CD14-positive monocyte (primary cell): ENCODE data around the gene PRDX3. TPM values are rescaled to one million over a fixed set of nuclear protein-coding genes. Genes with fewer than 3 reads are reported as not detected.
A peak's percentile ranks its signal among the peaks of the same experiment; 100 is the strongest.

Experiments used
- DNase-seq, 3 donors: peaks; one replicate each; pipeline ENCODE4 v3.0.0-alpha.2; 2011 to 2022
- H2AFZ ChIP-seq: 2 replicates; pipeline ENCODE4 v1.6.0; 2012; ENCODE audit warnings: mild to moderate bottlenecking, low read depth, low read length, inconsistent platforms; ENCODE audit not compliant: insufficient read depth, poor library complexity, severe bottlenecking
- H3K27ac ChIP-seq, 2 donors: 1 replicate in 1 of 2; 2 replicates in 1 of 2; pipeline ENCODE4 v1.5.1; 2012 to 2013; ENCODE audit warnings: low read length in 2 of 2, control low read depth in 1 of 2, inconsistent platforms in 1 of 2, low read depth in 1 of 2, mild to moderate bottlenecking in 1 of 2
- H3K27me3 ChIP-seq, 2 donors: one replicate each; pipeline versions ENCODE4 v1.6.0 to v1.6.1; 2011 to 2013; ENCODE audit warnings: low read length in 2 of 2; ENCODE audit not compliant: control insufficient read depth in 2 of 2, insufficient read depth in 2 of 2
- H3K36me3 ChIP-seq, 2 donors: replicated peaks in 1 of 2; 1 replicate in 1 of 2; 2 replicates in 1 of 2; pipeline versions ENCODE4 v1.5.1 to v1.6.1; 2012 to 2013; ENCODE audit warnings: low read length in 2 of 2, control low read depth in 1 of 2, inconsistent platforms in 1 of 2, mild to moderate bottlenecking in 1 of 2; ENCODE audit not compliant: insufficient read depth in 2 of 2, control insufficient read depth in 1 of 2
- H3K4me1 ChIP-seq, 2 donors: 1 replicate in 1 of 2; 2 replicates in 1 of 2; pipeline versions ENCODE4 v1.5.1 to v1.6.1; 2012 to 2013; ENCODE audit warnings: low read length in 2 of 2, control low read depth in 1 of 2, inconsistent platforms in 1 of 2, mild to moderate bottlenecking in 1 of 2, moderate library complexity in 1 of 2; ENCODE audit not compliant: insufficient read depth in 2 of 2, control insufficient read depth in 1 of 2
- H3K4me2 ChIP-seq: replicated peaks from 2 replicates; pipeline ENCODE3; 2012; ENCODE audit warnings: low read length, moderate library complexity, mild to moderate bottlenecking; ENCODE audit not compliant: poor library complexity, severe bottlenecking; ENCODE audit errors: extremely low read depth
- H3K4me3 ChIP-seq, 3 experiments: fragments of 200-600 bp in 1 of 3; sonication (generic) in 1 of 3; replicated peaks in 1 of 3; 1 replicate in 2 of 3; 2 replicates in 1 of 3; pipeline ENCODE4 v1.5.1; 2011 to 2013; ENCODE audit warnings: low read length in 3 of 3, mild to moderate bottlenecking in 3 of 3, control low read depth in 2 of 3, low read depth in 2 of 3, inconsistent platforms in 1 of 3, moderate library complexity in 1 of 3
- H3K79me2 ChIP-seq: 2 replicates; pipeline ENCODE4 v1.6.0; 2012; ENCODE audit warnings: mild to moderate bottlenecking, control low read depth, inconsistent platforms, low read length, moderate library complexity; ENCODE audit not compliant: insufficient read depth
- H3K9ac ChIP-seq: 2 replicates; pipeline ENCODE4 v1.6.0; 2017; ENCODE audit warnings: low read length, mild to moderate bottlenecking; ENCODE audit not compliant: insufficient read depth, poor library complexity, severe bottlenecking
- H3K9me3 ChIP-seq, 2 donors: replicated peaks in 1 of 2; 1 replicate in 1 of 2; 2 replicates in 1 of 2; pipeline versions ENCODE4 v1.5.1 to v1.6.1; 2012 to 2013; ENCODE audit warnings: low read length in 2 of 2, control low read depth in 1 of 2; ENCODE audit not compliant: control insufficient read depth in 1 of 2, insufficient read depth in 1 of 2
- H4K20me1 ChIP-seq: 2 replicates; pipeline ENCODE4 v1.6.0; 2012; ENCODE audit warnings: mild to moderate bottlenecking, low read length, control low read depth, moderate library complexity; ENCODE audit not compliant: insufficient read depth
- H3K27ac Mint-ChIP-seq, 7 donors: one replicate each; pipeline ENCODE4 v1.8.0; 2020; ENCODE audit warnings: mild to moderate bottlenecking in 7 of 7, mixed read lengths in 7 of 7, moderate library complexity in 6 of 7, inconsistent platforms in 2 of 7
- H3K27me3 Mint-ChIP-seq, 3 donors: one replicate each; pipeline ENCODE4 v1.8.0; 2021 to 2022; ENCODE audit warnings: low read depth in 3 of 3, mild to moderate bottlenecking in 3 of 3, mixed read lengths in 3 of 3, moderate library complexity in 3 of 3, inconsistent platforms in 1 of 3
- H3K36me3 Mint-ChIP-seq, 2 donors: one replicate each; pipeline ENCODE4 v1.8.0; 2020; ENCODE audit warnings: mixed read lengths in 2 of 2, inconsistent platforms in 1 of 2, mild to moderate bottlenecking in 1 of 2
- H3K4me1 Mint-ChIP-seq: one replicate; pipeline ENCODE4 v1.8.0; 2020; ENCODE audit warnings: mild to moderate bottlenecking, mixed read lengths
- H3K4me3 Mint-ChIP-seq, 2 donors: one replicate each; pipeline ENCODE4 v1.8.0; 2020; ENCODE audit warnings: mild to moderate bottlenecking in 2 of 2, mixed read lengths in 2 of 2, moderate library complexity in 1 of 2
- H3K9me3 Mint-ChIP-seq, 7 donors: one replicate each; pipeline ENCODE4 v1.8.0; 2020 to 2022; ENCODE audit warnings: mixed read lengths in 7 of 7, mild to moderate bottlenecking in 6 of 7, moderate library complexity in 6 of 7, inconsistent platforms in 2 of 7
- CTCF ChIP-seq: fragments of 200-600 bp; IDR thresholded peaks from one replicate; pipeline ENCODE4 v1.8.0; 2022; ENCODE audit warnings: antibody characterized with exemption, mild to moderate bottlenecking
- WGBS: methylation state at CpG from one replicate; pipeline ENCODE4 v1.1.5; 2013; ENCODE audit warnings: missing lambda C conversion rate; ENCODE audit not compliant: insufficient coverage; 5-methylcytosine and 5-hydroxymethylcytosine counted together
- intact Hi-C, 2 donors: fragments of 100-400 bp; cut with micrococcal nuclease; formaldehyde crosslinking; loops; one replicate each; pipeline versions ENCODE4 v1.15.0 to v1.15.1; 2023
- polyA plus RNA-seq, 3 donors: library from polyadenylated mRNA; depleted of rRNA in 1 of 3; unstranded in 2 of 3; stranded (reverse) in 1 of 3; fragments of 300-500 nt in 2 of 3; fragments of >200 nt in 1 of 3; fragmentation: Illumina TruSeq in 2 of 3; gene quantifications; 1 replicate in 2 of 3; 2 replicates in 1 of 3; pipeline ENCODE4 v1.2.3, GENCODE V29; 2012 to 2021

The PRDX3 gene
- polyA plus RNA-seq, 3 donors = 81.9 to 459 (median 410) TPM

- no peaks in the 10 kb centered on the region for H3K9me3 Mint-ChIP-seq
- H3K4me3 ChIP-seq = no peak overlapping the region
- H3K4me3 Mint-ChIP-seq = no peak overlapping the region
- H3K4me2 ChIP-seq = no peak overlapping the region
- 63% methylated on average over 3 of the region's 9 CpGs for WGBS
- no peak overlapping the region for H2AFZ ChIP-seq
- H3K27me3 Mint-ChIP-seq = peaks cover 3 to 5% (median 4%) of the 10 kb centered on the region in 3 donors
- H3K27ac ChIP-seq = no peak overlapping the region
- DNase-seq = peak; percentile 53 to 64 (median 60)
- peaks cover 8 to 12% of the 10 kb centered on the region in 2 donors for H3K4me1 ChIP-seq
- peaks cover 21% of the 10 kb centered on the region for H3K4me1 Mint-ChIP-seq
- no peaks in the 10 kb centered on the region for H3K36me3 ChIP-seq
- intact Hi-C loops = loop anchor here (5.0 to 10.0 kb wide), 2 partner anchors 245 to 248 kb away; no protein-coding TSS in a partner anchor
- peak; percentile 72 for TF ChIP-seq CTCF
- H3K27me3 ChIP-seq = no peaks in the 10 kb centered on the region
- no peaks in the 10 kb centered on the region for H3K79me2 ChIP-seq
- H3K9me3 ChIP-seq = no peaks in the 10 kb centered on the region
- no peaks in the 10 kb centered on the region for H3K36me3 Mint-ChIP-seq
- no peak overlapping the region for H3K9ac ChIP-seq
- H4K20me1 ChIP-seq = no peaks in the 10 kb centered on the region
- H3K27ac Mint-ChIP-seq = no peak overlapping the region
Observed at GRCh38 chr10:119199231-119199992, 20.8 kb upstream of the PRDX3 start.

- Histone ChIP-seq H3K79me2 (no peaks in the 10 kb centered on the region), H3K4me3 (no peak overlapping the region), H3K4me2 (no peak overlapping the region), H3K9ac (no peak overlapping the region), H3K27ac (no peak overlapping the region), H3K4me1 (peaks cover 8 to 12% of the 10 kb centered on the region in 2 donors), H3K36me3 (no peaks in the 10 kb centered on the region), H2AFZ (peak overlapping the region; percentile 62), H4K20me1 (no peaks in the 10 kb centered on the region), H3K27me3 (no peaks in the 10 kb centered on the region), H3K9me3 (no peaks in the 10 kb centered on the region)
- DNase-seq = peak in 2 of 3 donors; percentile 16 to 18
- H3K9me3 Mint-ChIP-seq = no peaks in the 10 kb centered on the region
- intact Hi-C loops = loop anchor here (5.0 to 10.0 kb wide), 2 partner anchors 246 to 249 kb away; no protein-coding TSS in a partner anchor
- H3K36me3 Mint-ChIP-seq = no peaks in the 10 kb centered on the region
- peaks cover 21% of the 10 kb centered on the region for H3K4me1 Mint-ChIP-seq
- no peak for TF ChIP-seq CTCF
- peak overlapping the region in 3 of 7 donors; percentile 39 to 79 (median 55) for H3K27ac Mint-ChIP-seq
- H3K27me3 Mint-ChIP-seq = peaks cover 3 to 5% (median 3%) of the 10 kb centered on the region in 3 donors
- WGBS = 32% methylated on average over 7 of the region's 7 CpGs
- H3K4me3 Mint-ChIP-seq = peak overlapping the region in 1 of 2 donors; percentile 82
Observed at GRCh38 chr10:119198438-119198837, 19.8 kb upstream of the PRDX3 start.
